ENCODE measurements around the gene ELOVL3. TPM values are rescaled to one million over a fixed set of nuclear protein-coding genes. Genes with fewer than 3 reads are reported as not detected.

The ELOVL3 gene
- total and polyA plus RNA-seq, 2 of the 4 experiments (the other 2 are of a cell fraction), result 0.09 to 0.36 TPM

DNA sequence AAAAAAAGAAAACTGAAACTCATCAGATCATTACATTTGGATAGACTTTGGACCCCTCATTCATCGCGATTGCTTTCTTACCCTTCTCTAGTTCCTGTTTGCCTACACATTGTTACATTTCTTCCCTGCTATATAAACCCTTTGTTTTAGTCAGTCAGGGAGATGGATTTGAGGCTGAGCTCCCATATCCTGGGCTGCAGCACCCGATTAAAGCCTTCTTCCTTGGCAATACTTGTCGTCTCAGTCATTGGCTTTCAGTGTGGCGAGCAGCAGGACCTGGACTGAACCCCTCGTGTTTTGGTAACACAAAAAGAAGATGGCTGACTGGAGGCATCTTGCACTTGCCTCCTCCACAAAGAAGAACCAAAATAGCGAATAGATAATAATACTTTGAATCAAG, 34.1 kb upstream of the ELOVL3 start:
- WGBS, 2 experiments (ENCODE audit: extremely low coverage in 2 of 2, insufficient read length in 1 of 2), result 40% methylated on average over 1 of the region's 7 CpGs; no CpG with 5 or more reads in 1 of the 2 experiments
- ChIA-PET POLR2A (ENCODE audit: unreplicated experiment) (no interaction called here), CTCF (no interaction called here)
- Histone ChIP-seq H3K79me1 (ENCODE audit: low read depth in 1 of 2, low read length in 2 of 2) (no peaks in the 10 kb centered on the region), H3K9me1 (ENCODE audit: insufficient read depth, low read length) (no peaks in the 10 kb centered on the region), H4K91ac (ENCODE audit: insufficient read depth, low read depth, low read length) (no peak overlapping the region), H3K9me3 (ENCODE audit: control insufficient read depth, insufficient read depth, low read length) (peaks cover 12% of the 10 kb centered on the region), H2AFZ (replicated peaks; ENCODE audit: low read length, poor library complexity) (no peak overlapping the region), H3K4me2 (ENCODE audit: low read depth, low read length) (no peak overlapping the region), H2BK15ac (ENCODE audit: low read depth, low read length) (no peak overlapping the region), H4K5ac (ENCODE audit: low read depth, low read length) (no peak overlapping the region), H3K4me3 (ENCODE audit: insufficient read depth, low read depth, low read length) (no peak overlapping the region), H2AK5ac (ENCODE audit: low read depth, low read length) (no peak overlapping the region), H3K23ac (ENCODE audit: low read depth, low read length) (no peak overlapping the region), H4K20me1 (ENCODE audit: insufficient read depth, low read length) (no peaks in the 10 kb centered on the region), H2BK120ac (ENCODE audit: low read depth, low read length) (no peak overlapping the region), H3K18ac (ENCODE audit: low read depth, low read length) (no peak overlapping the region), H3K27ac (ENCODE audit: insufficient read depth, low read length) (no peak overlapping the region), H3K27me3 (ENCODE audit: control insufficient read depth, insufficient read depth, low read length) (peaks cover 10% of the 10 kb centered on the region), H3K36me3 (ENCODE audit: control insufficient read depth, insufficient read depth, low read length) (no peaks in the 10 kb centered on the region), H3K4ac (ENCODE audit: low read depth, low read length) (no peak overlapping the region), H3K9ac (ENCODE audit: low read depth, low read length) (no peak overlapping the region), H3K14ac (replicated peaks; ENCODE audit: low read depth, low read length) (no peak overlapping the region), H3K4me1 (ENCODE audit: control insufficient read depth, insufficient read depth, low read length) (no peaks in the 10 kb centered on the region), H2AK9ac (replicated peaks; ENCODE audit: low read depth, low read length, poor library complexity) (no peak overlapping the region), H4K8ac (ENCODE audit: low read depth in 2 of 2, low read length in 2 of 2) (no peak overlapping the region), H2BK20ac (ENCODE audit: low read depth, low read length) (no peak overlapping the region), H2BK5ac (ENCODE audit: low read depth, low read length, poor library complexity, severe bottlenecking) (no peak overlapping the region), H3K56ac (ENCODE audit: extremely low read depth, insufficient read depth, low read length) (no peak overlapping the region)
- TF ChIP-seq, protein P1, sequence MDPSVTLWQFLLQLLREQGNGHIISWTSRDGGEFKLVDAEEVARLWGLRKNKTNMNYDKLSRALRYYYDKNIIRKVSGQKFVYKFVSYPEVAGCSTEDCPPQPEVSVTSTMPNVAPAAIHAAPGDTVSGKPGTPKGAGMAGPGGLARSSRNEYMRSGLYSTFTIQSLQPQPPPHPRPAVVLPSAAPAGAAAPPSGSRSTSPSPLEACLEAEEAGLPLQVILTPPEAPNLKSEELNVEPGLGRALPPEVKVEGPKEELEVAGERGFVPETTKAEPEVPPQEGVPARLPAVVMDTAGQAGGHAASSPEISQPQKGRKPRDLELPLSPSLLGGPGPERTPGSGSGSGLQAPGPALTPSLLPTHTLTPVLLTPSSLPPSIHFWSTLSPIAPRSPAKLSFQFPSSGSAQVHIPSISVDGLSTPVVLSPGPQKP (IDR thresholded peaks at IDR 0.05; ENCODE audit: borderline replicate concordance, low read depth, low read length), result no peak
- TF ChIP-seq CEBPB (IDR thresholded peaks at IDR 0.05; ENCODE audit: low read depth, low read length), result no peak
- dilution Hi-C loops (cut with HindIII; ENCODE audit: low sequenced_read_pairs, unreplicated experiment) (no loop called here), intact Hi-C loops (cut with micrococcal nuclease) (no loop called here), in situ Hi-C loops (cut with MboI; ENCODE audit: low sequenced_read_pairs) (no loop called here)
- BruUV-seq (replicated peaks), result no TSS peak
- no peak for ATAC-seq (ENCODE audit: low read depth)
- no peak for DNase-seq

Data from IMR-90 (cell line).